Measurements from ENCODE around the gene ARHGAP15. TPM values are rescaled to one million over a fixed set of nuclear protein-coding genes. Genes with fewer than 3 reads are reported as not detected.

ARHGAP15 gene
- polyA plus RNA-seq, 1 donor from 2014 or later: 0.30 TPM

- Histone ChIP-seq H3K27ac (ENCODE audit: low read length) (no peak overlapping the region), H2AFZ (ENCODE audit: low read depth, low read length) (no peak overlapping the region), H3K79me2 (replicated peaks; ENCODE audit: insufficient read depth, low read length) (no peaks in the 10 kb centered on the region), H3K36me3 (ENCODE audit: insufficient read depth, low read length) (no peaks in the 10 kb centered on the region), H3K4me2 (ENCODE audit: low read length) (no peak overlapping the region), H3F3A (ENCODE audit: insufficient read depth, low read length, poor library complexity, severe bottlenecking) (no peaks in the 10 kb centered on the region), H4K20me1 (ENCODE audit: insufficient read depth) (no peaks in the 10 kb centered on the region), H3K4me3 (ENCODE audit: low read length) (no peak overlapping the region), H3K27me3 (ENCODE audit: insufficient read depth, low read depth, low read length) (no peaks in the 10 kb centered on the region), H3K9ac (ENCODE audit: low read length) (no peak overlapping the region), H3K9me3 (ENCODE audit: low read length) (no peaks in the 10 kb centered on the region), H3K9me2 (ENCODE audit: insufficient read depth, low read length) (no peaks in the 10 kb centered on the region)
- TF ChIP-seq TAF1 (IDR thresholded peaks at IDR 0.05; ENCODE audit: low read depth) (no peak), EZH2 (IDR thresholded peaks at IDR 0.05; ENCODE audit: borderline replicate concordance, insufficient read depth, low read length, poor library complexity, severe bottlenecking) (no peak), POLR2AphosphoS5 (IDR thresholded peaks at IDR 0.05) (no peak), EP300 (conservative IDR thresholded peaks at IDR 0.05; ENCODE audit: poor library complexity, severe bottlenecking) (no peak), RAD21 (conservative IDR thresholded peaks at IDR 0.05) (no peak), SMC3 (conservative IDR thresholded peaks at IDR 0.05; ENCODE audit: poor library complexity) (no peak), CTCF (IDR thresholded peaks at IDR 0.05; ENCODE audit: poor library complexity, severe bottlenecking) (no peak), MXI1 (conservative IDR thresholded peaks at IDR 0.05; ENCODE audit: poor library complexity, severe bottlenecking) (no peak), REST (IDR thresholded peaks at IDR 0.05; ENCODE audit: borderline replicate concordance) (no peak)
Observed at GRCh38 chr2:143736904-143737303, 607.7 kb downstream of the ARHGAP15 start.

- Histone ChIP-seq H3K4me3 (ENCODE audit: low read length) (peak overlapping the region; percentile 46), H3K9me3 (ENCODE audit: low read length) (no peaks in the 10 kb centered on the region), H3K79me2 (replicated peaks; ENCODE audit: insufficient read depth, low read length) (no peaks in the 10 kb centered on the region)
Observed at GRCh38 chr2:143740431-143740830, 611.2 kb downstream of the ARHGAP15 start.

More at GRCh38 chr2:143740431-143740830, 611.2 kb downstream of the ARHGAP15 start:
- peak overlapping the region; percentile 25 for H3K27ac ChIP-seq (ENCODE audit: low read length)
- H4K20me1 ChIP-seq (ENCODE audit: insufficient read depth): no peaks in the 10 kb centered on the region
- no peaks in the 10 kb centered on the region for H3K27me3 ChIP-seq (ENCODE audit: insufficient read depth, low read depth, low read length)
- H3K9ac ChIP-seq (ENCODE audit: low read length): no peak overlapping the region
- no peak overlapping the region for H2AFZ ChIP-seq (ENCODE audit: low read depth, low read length)
- peak overlapping the region; percentile 8 for H3K4me2 ChIP-seq (ENCODE audit: low read length)
- H3F3A ChIP-seq (ENCODE audit: insufficient read depth, low read length, poor library complexity, severe bottlenecking): no peaks in the 10 kb centered on the region
- TF ChIP-seq CTCF (IDR thresholded peaks at IDR 0.05; ENCODE audit: poor library complexity, severe bottlenecking) (no peak), RAD21 (conservative IDR thresholded peaks at IDR 0.05) (peak; percentile 26), EP300 (conservative IDR thresholded peaks at IDR 0.05; ENCODE audit: poor library complexity, severe bottlenecking) (peak; percentile 68), SMC3 (conservative IDR thresholded peaks at IDR 0.05; ENCODE audit: poor library complexity) (peak; percentile 40), POLR2AphosphoS5 (IDR thresholded peaks at IDR 0.05) (peak; percentile 66), REST (IDR thresholded peaks at IDR 0.05; ENCODE audit: borderline replicate concordance) (peak; percentile 89), TAF1 (IDR thresholded peaks at IDR 0.05; ENCODE audit: low read depth) (no peak), EZH2 (IDR thresholded peaks at IDR 0.05; ENCODE audit: borderline replicate concordance, insufficient read depth, low read length, poor library complexity, severe bottlenecking) (no peak), MXI1 (conservative IDR thresholded peaks at IDR 0.05; ENCODE audit: poor library complexity, severe bottlenecking) (no peak)
- no peaks in the 10 kb centered on the region for H3K36me3 ChIP-seq (ENCODE audit: insufficient read depth, low read length)
- H3K9me2 ChIP-seq (ENCODE audit: insufficient read depth, low read length): no peaks in the 10 kb centered on the region
